SK-N-SH (cell line): ENCODE measurements around the gene GADD45B. TPM values are rescaled to one million over a fixed set of nuclear protein-coding genes. Genes with fewer than 3 reads are reported as not detected.

Source experiments
- CTCF ChIA-PET: fragments of 300-600, 350-600 bp; formaldehyde crosslinking; extraction: SDS; loops from one replicate; lab custom pipeline; 2021; lab: Yijun Ruan, JAX
- POLR2A ChIA-PET: fragments of 350-600 bp; sonication (Branson Sonifier 250); formaldehyde crosslinking; extraction: SDS; loops from one replicate; lab custom pipeline; 2020; ENCODE audit warnings: antibody characterized with exemption, inconsistent platforms; lab: Yijun Ruan, JAX
- DNase-seq: peaks from one replicate; pipeline ENCODE4 v3.0.0; 2012
- H2AFZ ChIP-seq: fragments of 200-600 bp; sonication (generic); 2 replicates; pipeline ENCODE4 v1.8.1; 2016; ENCODE audit warnings: antibody characterized with exemption, mild to moderate bottlenecking, low read depth
- H3F3A ChIP-seq: fragments of 200-600 bp; sonication (generic); replicated peaks from 2 replicates; pipeline ENCODE3; 2016; ENCODE audit warnings: antibody characterized with exemption, mild to moderate bottlenecking; ENCODE audit not compliant: insufficient read depth
- H3K27ac ChIP-seq, 2 experiments: fragments of 200-500 bp in 1 of 2; fragments of 200-600 bp in 1 of 2; sonication (Bioruptor generic) in 1 of 2; sonication (generic), shearing (Covaris generic) in 1 of 2; 2 replicates each; pipeline versions ENCODE4 v1.5.1 to v1.6.1; 2014 to 2016; ENCODE audit warnings: low read depth in 2 of 2, inconsistent platforms in 1 of 2, low read length in 1 of 2, mild to moderate bottlenecking in 1 of 2, mixed read lengths in 1 of 2
- H3K27me3 ChIP-seq: fragments of 200-600 bp; sonication (generic), shearing (Covaris generic); 2 replicates; pipeline ENCODE4 v1.6.1; 2016; ENCODE audit warnings: mixed run types; ENCODE audit not compliant: insufficient read depth
- H3K36me3 ChIP-seq, 2 experiments: fragments of 200-500 bp in 1 of 2; fragments of 200-600 bp in 1 of 2; sonication (Bioruptor generic) in 1 of 2; sonication (generic) in 1 of 2; replicated peaks in 1 of 2; 2 replicates each; pipeline versions ENCODE3 to v1.5.1; 2014 to 2016; ENCODE audit warnings: low read length in 1 of 2, mild to moderate bottlenecking in 1 of 2; ENCODE audit not compliant: insufficient read depth in 2 of 2, control insufficient read depth in 1 of 2
- H3K4me1 ChIP-seq, 2 experiments: fragments of 200-500 bp in 1 of 2; fragments of 200-600 bp in 1 of 2; sonication (Bioruptor generic) in 1 of 2; sonication (generic), shearing (Covaris generic) in 1 of 2; 2 replicates each; pipeline versions ENCODE4 v1.5.1 to v1.6.1; 2014 to 2016; ENCODE audit warnings: low read depth in 1 of 2, low read length in 1 of 2, mixed run types in 1 of 2; ENCODE audit not compliant: insufficient read depth in 2 of 2, control insufficient read depth in 1 of 2
- H3K4me2 ChIP-seq: fragments of 200-600 bp; sonication (generic), shearing (Covaris generic); 2 replicates; pipeline ENCODE4 v1.6.1; 2017; ENCODE audit warnings: mixed run types
- H3K4me3 ChIP-seq, 2 experiments: fragments of 200-500 bp in 1 of 2; fragments of 200-600 bp in 1 of 2; sonication (Bioruptor generic) in 1 of 2; sonication (generic), shearing (Covaris generic) in 1 of 2; 2 replicates each; pipeline versions ENCODE4 v1.5.1 to v1.8.1; 2014 to 2016; ENCODE audit warnings: low read depth in 2 of 2, inconsistent platforms in 1 of 2, low read length in 1 of 2, mild to moderate bottlenecking in 1 of 2, mixed read lengths in 1 of 2, moderate library complexity in 1 of 2
- H3K79me2 ChIP-seq: fragments of 200-600 bp; sonication (generic); 2 replicates; pipeline ENCODE4 v1.8.1; 2017; ENCODE audit warnings: mild to moderate bottlenecking; ENCODE audit not compliant: insufficient read depth
- H3K9ac ChIP-seq: fragments of 200-600 bp; sonication (generic); 2 replicates; pipeline ENCODE4 v1.6.1; 2017; ENCODE audit warnings: mixed run types
- H3K9me2 ChIP-seq: fragments of 200-600 bp; sonication (generic); 2 replicates; pipeline ENCODE4 v1.6.1; 2017; ENCODE audit warnings: mixed run types
- H3K9me3 ChIP-seq: fragments of 200-600 bp; sonication (generic); 2 replicates; pipeline ENCODE4 v1.6.1; 2017; ENCODE audit warnings: mixed run types, mild to moderate bottlenecking, moderate library complexity
- H4K20me1 ChIP-seq: fragments of 200-600 bp; sonication (generic); 2 replicates; pipeline ENCODE4 v1.6.1; 2017; ENCODE audit warnings: mild to moderate bottlenecking, mixed run types; ENCODE audit not compliant: insufficient read depth
- FOSL2 ChIP-seq: IDR thresholded peaks from 2 replicates; pipeline ENCODE4 v1.4.0; 2012; ENCODE audit warnings: low read depth, mild to moderate bottlenecking, moderate library complexity, borderline replicate concordance
- MXI1 ChIP-seq: IDR thresholded peaks from 2 replicates; pipeline ENCODE4 v1.6.1; 2012; ENCODE audit warnings: mild to moderate bottlenecking, low read depth, low read length, improper control_type of control experiment
- PBX3 ChIP-seq: IDR thresholded peaks from 2 replicates; pipeline ENCODE4; 2012
- RCOR1 ChIP-seq: fragments of 150-350 bp; IDR thresholded peaks from 2 replicates; pipeline ENCODE4 v1.6.1; 2017; ENCODE audit warnings: antibody characterized with exemption, low read length
- REST ChIP-seq: IDR thresholded peaks from 2 replicates; pipeline ENCODE4 v1.6.1; 2012; ENCODE audit warnings: mild to moderate bottlenecking, low read depth, low read length, moderate library complexity
- WGBS: methylation state at CpG from one replicate; pipeline ENCODE4 v1.1.6; 2017; ENCODE audit warnings: low lambda C conversion rate; 5-methylcytosine and 5-hydroxymethylcytosine counted together
- polyA plus RNA-seq, 3 experiments: library from polyadenylated mRNA; depleted of rRNA; stranded (reverse); fragments of >200 nt; gene quantifications; 2 replicates each; pipeline ENCODE4 v1.2.3, GENCODE V29; 2012

Gene GADD45B
- polyA plus RNA-seq, 1 of the 3 experiments (the other 2 are of a cell fraction), result 67.6 TPM

DNA sequence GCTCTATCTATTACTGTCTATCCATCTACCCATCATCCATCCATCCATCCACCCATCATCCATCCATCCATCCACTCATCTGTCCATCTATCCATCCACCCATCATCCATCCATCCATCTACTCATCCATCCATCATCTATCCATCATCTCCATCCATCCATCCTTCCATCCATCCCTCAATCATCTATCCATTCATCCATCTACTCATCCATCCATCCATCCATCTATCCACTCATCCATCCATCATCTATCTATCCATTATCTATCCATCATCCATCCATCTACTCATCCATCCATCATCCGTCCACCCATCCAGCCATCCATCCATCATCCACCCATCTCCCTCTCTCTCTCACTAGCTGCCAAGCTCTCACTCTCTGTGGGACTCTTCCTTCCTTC is 35.4 kb upstream of the GADD45B start:
- Histone ChIP-seq H3K27me3 (no peaks in the 10 kb centered on the region), H3K9ac (no peak overlapping the region), H3K4me3 (no peak overlapping the region), H3F3A (no peaks in the 10 kb centered on the region), H3K9me3 (no peaks in the 10 kb centered on the region), H3K79me2 (peaks cover 81% of the 10 kb centered on the region), H3K9me2 (no peaks in the 10 kb centered on the region), H3K4me2 (no peak overlapping the region), H3K36me3 (peaks cover 3 to 29% of the 10 kb centered on the region in 2 experiments), H3K27ac (no peak overlapping the region), H3K4me1 (no peaks in the 10 kb centered on the region), H4K20me1 (peaks cover 34% of the 10 kb centered on the region; the same call in 1 of the 2 replicates), H2AFZ (no peak overlapping the region)
- 97% methylated on average over 1 of the region's 1 CpG for WGBS
- CTCF ChIA-PET, result interaction anchor here (2.4 kb wide), 1 partner anchor 170 kb away, joined by 7 read pairs; no protein-coding TSS in a partner anchor
- no peak for DNase-seq
- TF ChIP-seq MXI1 (no peak), FOSL2 (no peak)
- POLR2A ChIA-PET, result no interaction called here

- CTCF ChIA-PET, result interaction anchor here (2.0 to 2.4 kb wide), 2 partner anchors 13 to 170 kb away, joined by 5 to 7 read pairs; no protein-coding TSS in a partner anchor
- DNase-seq, result no peak
- Histone ChIP-seq H3K36me3 (peaks cover 3 to 29% of the 10 kb centered on the region in 2 experiments), H3K27me3 (no peaks in the 10 kb centered on the region), H3F3A (no peaks in the 10 kb centered on the region), H3K27ac (no peak overlapping the region), H3K4me2 (no peak overlapping the region), H3K4me3 (no peak overlapping the region), H4K20me1 (peaks cover 35% of the 10 kb centered on the region; the same call in 1 of the 2 replicates), H3K9me3 (no peaks in the 10 kb centered on the region), H3K9ac (no peak overlapping the region), H3K79me2 (peaks cover 79% of the 10 kb centered on the region), H2AFZ (no peak overlapping the region), H3K4me1 (no peaks in the 10 kb centered on the region), H3K9me2 (no peaks in the 10 kb centered on the region)
- POLR2A ChIA-PET, result no interaction called here
- WGBS, result 100% methylated on average over 8 of the region's 26 CpGs
- no peak for TF ChIP-seq RCOR1
- TF ChIP-seq REST, result no peak
- no peak for TF ChIP-seq PBX3
Measured at GRCh38 chr19:2441096-2441752, 34.7 kb upstream of the GADD45B start.
